CD14-positive monocyte (primary cell): Measurements from ENCODE around the gene TAS1R3. TPM values are rescaled to one million over a fixed set of nuclear protein-coding genes. Genes with fewer than 3 reads are reported as not detected.

Experiments
- DNase-seq, 3 donors: peaks; one replicate each; pipeline ENCODE4 v3.0.0-alpha.2; 2011 to 2022
- H2AFZ ChIP-seq: 2 replicates; pipeline ENCODE4 v1.6.0; 2012; ENCODE audit warnings: mild to moderate bottlenecking, low read depth, low read length, inconsistent platforms; ENCODE audit not compliant: insufficient read depth, poor library complexity, severe bottlenecking
- H3K27ac ChIP-seq, 2 donors: 1 replicate in 1 of 2; 2 replicates in 1 of 2; pipeline ENCODE4 v1.5.1; 2012 to 2013; ENCODE audit warnings: low read length in 2 of 2, control low read depth in 1 of 2, inconsistent platforms in 1 of 2, low read depth in 1 of 2, mild to moderate bottlenecking in 1 of 2
- H3K27me3 ChIP-seq, 2 donors: one replicate each; pipeline versions ENCODE4 v1.6.0 to v1.6.1; 2011 to 2013; ENCODE audit warnings: low read length in 2 of 2; ENCODE audit not compliant: control insufficient read depth in 2 of 2, insufficient read depth in 2 of 2
- H3K36me3 ChIP-seq, 2 donors: replicated peaks in 1 of 2; 1 replicate in 1 of 2; 2 replicates in 1 of 2; pipeline versions ENCODE4 v1.5.1 to v1.6.1; 2012 to 2013; ENCODE audit warnings: low read length in 2 of 2, control low read depth in 1 of 2, inconsistent platforms in 1 of 2, mild to moderate bottlenecking in 1 of 2; ENCODE audit not compliant: insufficient read depth in 2 of 2, control insufficient read depth in 1 of 2
- H3K4me1 ChIP-seq, 2 donors: 1 replicate in 1 of 2; 2 replicates in 1 of 2; pipeline versions ENCODE4 v1.5.1 to v1.6.1; 2012 to 2013; ENCODE audit warnings: low read length in 2 of 2, control low read depth in 1 of 2, inconsistent platforms in 1 of 2, mild to moderate bottlenecking in 1 of 2, moderate library complexity in 1 of 2; ENCODE audit not compliant: insufficient read depth in 2 of 2, control insufficient read depth in 1 of 2
- H3K4me2 ChIP-seq: replicated peaks from 2 replicates; pipeline ENCODE3; 2012; ENCODE audit warnings: low read length, moderate library complexity, mild to moderate bottlenecking; ENCODE audit not compliant: poor library complexity, severe bottlenecking; ENCODE audit errors: extremely low read depth
- H3K4me3 ChIP-seq, 3 experiments: fragments of 200-600 bp in 1 of 3; sonication (generic) in 1 of 3; replicated peaks in 1 of 3; 1 replicate in 2 of 3; 2 replicates in 1 of 3; pipeline ENCODE4 v1.5.1; 2011 to 2013; ENCODE audit warnings: low read length in 3 of 3, mild to moderate bottlenecking in 3 of 3, control low read depth in 2 of 3, low read depth in 2 of 3, inconsistent platforms in 1 of 3, moderate library complexity in 1 of 3
- H3K79me2 ChIP-seq: 2 replicates; pipeline ENCODE4 v1.6.0; 2012; ENCODE audit warnings: mild to moderate bottlenecking, control low read depth, inconsistent platforms, low read length, moderate library complexity; ENCODE audit not compliant: insufficient read depth
- H3K9ac ChIP-seq: 2 replicates; pipeline ENCODE4 v1.6.0; 2017; ENCODE audit warnings: low read length, mild to moderate bottlenecking; ENCODE audit not compliant: insufficient read depth, poor library complexity, severe bottlenecking
- H3K9me3 ChIP-seq, 2 donors: replicated peaks in 1 of 2; 1 replicate in 1 of 2; 2 replicates in 1 of 2; pipeline versions ENCODE4 v1.5.1 to v1.6.1; 2012 to 2013; ENCODE audit warnings: low read length in 2 of 2, control low read depth in 1 of 2; ENCODE audit not compliant: control insufficient read depth in 1 of 2, insufficient read depth in 1 of 2
- H4K20me1 ChIP-seq: 2 replicates; pipeline ENCODE4 v1.6.0; 2012; ENCODE audit warnings: mild to moderate bottlenecking, low read length, control low read depth, moderate library complexity; ENCODE audit not compliant: insufficient read depth
- H3K27ac Mint-ChIP-seq, 7 donors: one replicate each; pipeline ENCODE4 v1.8.0; 2020; ENCODE audit warnings: mild to moderate bottlenecking in 7 of 7, mixed read lengths in 7 of 7, moderate library complexity in 6 of 7, inconsistent platforms in 2 of 7
- H3K27me3 Mint-ChIP-seq, 3 donors: one replicate each; pipeline ENCODE4 v1.8.0; 2021 to 2022; ENCODE audit warnings: low read depth in 3 of 3, mild to moderate bottlenecking in 3 of 3, mixed read lengths in 3 of 3, moderate library complexity in 3 of 3, inconsistent platforms in 1 of 3
- H3K36me3 Mint-ChIP-seq, 2 donors: one replicate each; pipeline ENCODE4 v1.8.0; 2020; ENCODE audit warnings: mixed read lengths in 2 of 2, inconsistent platforms in 1 of 2, mild to moderate bottlenecking in 1 of 2
- H3K4me1 Mint-ChIP-seq: one replicate; pipeline ENCODE4 v1.8.0; 2020; ENCODE audit warnings: mild to moderate bottlenecking, mixed read lengths
- H3K4me3 Mint-ChIP-seq, 2 donors: one replicate each; pipeline ENCODE4 v1.8.0; 2020; ENCODE audit warnings: mild to moderate bottlenecking in 2 of 2, mixed read lengths in 2 of 2, moderate library complexity in 1 of 2
- H3K9me3 Mint-ChIP-seq, 7 donors: one replicate each; pipeline ENCODE4 v1.8.0; 2020 to 2022; ENCODE audit warnings: mixed read lengths in 7 of 7, mild to moderate bottlenecking in 6 of 7, moderate library complexity in 6 of 7, inconsistent platforms in 2 of 7
- CTCF ChIP-seq: fragments of 200-600 bp; IDR thresholded peaks from one replicate; pipeline ENCODE4 v1.8.0; 2022; ENCODE audit warnings: antibody characterized with exemption, mild to moderate bottlenecking
- WGBS: methylation state at CpG from one replicate; pipeline ENCODE4 v1.1.5; 2013; ENCODE audit warnings: missing lambda C conversion rate; ENCODE audit not compliant: insufficient coverage; 5-methylcytosine and 5-hydroxymethylcytosine counted together
- intact Hi-C, 2 donors: fragments of 100-400 bp; cut with micrococcal nuclease; formaldehyde crosslinking; loops; one replicate each; pipeline versions ENCODE4 v1.15.0 to v1.15.1; 2023
- polyA plus RNA-seq, 3 donors: library from polyadenylated mRNA; depleted of rRNA in 1 of 3; unstranded in 2 of 3; stranded (reverse) in 1 of 3; fragments of 300-500 nt in 2 of 3; fragments of >200 nt in 1 of 3; fragmentation: Illumina TruSeq in 2 of 3; gene quantifications; 1 replicate in 2 of 3; 2 replicates in 1 of 3; pipeline ENCODE4 v1.2.3, GENCODE V29; 2012 to 2021

Gene TAS1R3
- polyA plus RNA-seq, 3 donors = 0.45 TPM; not detected in 2

- Mint-ChIP-seq H3K9me3 (peaks cover 0 to 5% (median 0%) of the 10 kb centered on the region in 7 donors), H3K4me1 (no peaks in the 10 kb centered on the region), H3K36me3 (peaks cover 2 to 17% of the 10 kb centered on the region in 2 donors), H3K4me3 (no peak overlapping the region), H3K27me3 (no peaks in the 10 kb centered on the region), H3K27ac (no peak overlapping the region)
- no peak overlapping the region for H3K9ac ChIP-seq
- no peak overlapping the region for H3K4me2 ChIP-seq
- H3K79me2 ChIP-seq = no peaks in the 10 kb centered on the region
- H3K9me3 ChIP-seq = no peaks in the 10 kb centered on the region
- no peak overlapping the region for H3K27ac ChIP-seq
- intact Hi-C loops = loop anchor here in 1 of 2 donors (5.0 kb wide), 1 partner anchor 171 kb away; no protein-coding TSS in a partner anchor
- no peaks in the 10 kb centered on the region for H3K4me1 ChIP-seq
- no peak overlapping the region for H2AFZ ChIP-seq
- no peak overlapping the region for H3K4me3 ChIP-seq
- no peak for DNase-seq
- H4K20me1 ChIP-seq = no peaks in the 10 kb centered on the region
- H3K27me3 ChIP-seq = no peaks in the 10 kb centered on the region
- WGBS = 92% methylated on average over 77 of the region's 94 CpGs
- no peak for TF ChIP-seq CTCF
- peaks cover 23 to 39% of the 10 kb centered on the region in 2 donors for H3K36me3 ChIP-seq
Measured at GRCh38 chr1:1293263-1294249, 37.5 kb upstream of the TAS1R3 start.

GRCh38 chr1:1294250-1294890, 36.7 kb upstream of the TAS1R3 start:
- H3K4me3 ChIP-seq = no peak overlapping the region
- intact Hi-C loops = loop anchor here in 1 of 2 donors (5.0 kb wide), 1 partner anchor 172 kb away; no protein-coding TSS in a partner anchor
- H3K36me3 ChIP-seq = peaks cover 23 to 39% of the 10 kb centered on the region in 2 donors
- no peaks in the 10 kb centered on the region for H3K4me1 ChIP-seq
- H3K27me3 ChIP-seq = no peaks in the 10 kb centered on the region
- H3K9me3 Mint-ChIP-seq = peaks cover 0 to 5% (median 0%) of the 10 kb centered on the region in 7 donors
- no peak overlapping the region for H3K27ac ChIP-seq
- H3K4me3 Mint-ChIP-seq = no peak overlapping the region
- H3K9me3 ChIP-seq = no peaks in the 10 kb centered on the region
- 97% methylated on average over 47 of the region's 58 CpGs for WGBS
- DNase-seq = no peak
- no peak for TF ChIP-seq CTCF
- no peak overlapping the region for H3K4me2 ChIP-seq
- no peaks in the 10 kb centered on the region for H3K79me2 ChIP-seq
- H2AFZ ChIP-seq = no peak overlapping the region
- no peaks in the 10 kb centered on the region for H3K4me1 Mint-ChIP-seq
- no peaks in the 10 kb centered on the region for H4K20me1 ChIP-seq
- no peak overlapping the region for H3K9ac ChIP-seq
- no peak overlapping the region for H3K27ac Mint-ChIP-seq
- peaks cover 2 to 18% of the 10 kb centered on the region in 2 donors for H3K36me3 Mint-ChIP-seq
- no peaks in the 10 kb centered on the region for H3K27me3 Mint-ChIP-seq
